ENCODE results near the gene IFNGR2. TPM values are rescaled to one million over a fixed set of nuclear protein-coding genes. Genes with fewer than 3 reads are reported as not detected.

The IFNGR2 gene
- polyA plus RNA-seq, 1 of the 3 experiments (the other 2 are of a cell fraction) = 92.4 TPM

GRCh38 chr21:33451634-33452071, 48.4 kb downstream of the IFNGR2 start:
- no peaks in the 10 kb centered on the region for H4K20me1 ChIP-seq (ENCODE audit: insufficient read depth)
- no peaks in the 10 kb centered on the region for H3K9me3 ChIP-seq
- no peaks in the 10 kb centered on the region for H3K9me2 ChIP-seq
- no peaks in the 10 kb centered on the region for H3F3A ChIP-seq (replicated peaks; ENCODE audit: insufficient read depth)
- no peak for TF ChIP-seq SMC3 (IDR thresholded peaks at IDR 0.05; ENCODE audit: low read depth, low read length)
- peaks cover 0 to 36% of the 10 kb centered on the region in 2 experiments for H3K36me3 ChIP-seq (replicated peaks in 1 of 2; ENCODE audit: control insufficient read depth in 1 of 2, insufficient read depth in 2 of 2, low read length in 1 of 2)
- H3K27me3 ChIP-seq (ENCODE audit: insufficient read depth) = no peaks in the 10 kb centered on the region
- ChIA-PET CTCF (interaction anchor here (1.0 kb wide), 1 partner anchor 8 kb away, joined by 3 read pairs; no protein-coding TSS in a partner anchor), POLR2A (no interaction called here)
- H3K27ac ChIP-seq (ENCODE audit: low read depth in 2 of 2, low read length in 1 of 2) = peak overlapping the region in 1 of 2 experiments; percentile 3; a peak in 1 of 4 replicates
- no peak overlapping the region for H3K4me3 ChIP-seq (ENCODE audit: low read depth in 2 of 2, low read length in 1 of 2)
- peaks cover 0 to 5% of the 10 kb centered on the region in 2 experiments; a peak in 1 of 4 replicates for H3K4me1 ChIP-seq (ENCODE audit: control insufficient read depth in 1 of 2, insufficient read depth in 2 of 2, low read depth in 1 of 2, low read length in 1 of 2)
- H3K4me2 ChIP-seq = no peak overlapping the region
- WGBS (ENCODE audit: low lambda C conversion rate) = 48% methylated on average over 1 of the region's 1 CpG
- no peak overlapping the region for H2AFZ ChIP-seq (ENCODE audit: low read depth)
- H3K79me2 ChIP-seq (ENCODE audit: insufficient read depth) = no peaks in the 10 kb centered on the region
- H3K9ac ChIP-seq = no peak overlapping the region
- DNase-seq = no peak

GRCh38 chr21:33452362-33452761, 49.1 kb downstream of the IFNGR2 start:
- Histone ChIP-seq H3K9me3 (no peaks in the 10 kb centered on the region), H3K4me3 (ENCODE audit: low read depth in 2 of 2, low read length in 1 of 2) (no peak overlapping the region), H3K79me2 (ENCODE audit: insufficient read depth) (no peaks in the 10 kb centered on the region), H3K36me3 (replicated peaks in 1 of 2; ENCODE audit: control insufficient read depth in 1 of 2, insufficient read depth in 2 of 2, low read length in 1 of 2) (peaks cover 0 to 40% of the 10 kb centered on the region in 2 experiments), H3K9me2 (no peaks in the 10 kb centered on the region), H3K4me1 (ENCODE audit: control insufficient read depth in 1 of 2, insufficient read depth in 2 of 2, low read depth in 1 of 2, low read length in 1 of 2) (peaks cover 0 to 5% of the 10 kb centered on the region in 2 experiments; a peak in 1 of 4 replicates), H2AFZ (ENCODE audit: low read depth) (no peak overlapping the region), H4K20me1 (ENCODE audit: insufficient read depth) (no peaks in the 10 kb centered on the region), H3F3A (replicated peaks; ENCODE audit: insufficient read depth) (no peaks in the 10 kb centered on the region), H3K27me3 (ENCODE audit: insufficient read depth) (no peaks in the 10 kb centered on the region), H3K27ac (ENCODE audit: low read depth in 2 of 2, low read length in 1 of 2) (no peak overlapping the region), H3K4me2 (no peak overlapping the region), H3K9ac (no peak overlapping the region)
- POLR2A ChIA-PET = no interaction called here
- CTCF ChIA-PET = interaction anchor here (1.0 kb wide), 1 partner anchor 9 kb away, joined by 3 read pairs; no protein-coding TSS in a partner anchor
- DNase-seq = no peak
- WGBS (ENCODE audit: low lambda C conversion rate) = 76% methylated on average over 3 of the region's 3 CpGs
- TF ChIP-seq TAF1 (IDR thresholded peaks at IDR 0.05; ENCODE audit: borderline replicate concordance, low read depth, low read length) (no peak), MEF2A (IDR thresholded peaks at IDR 0.05; ENCODE audit: borderline replicate concordance, low read depth) (no peak), FOXM1 (IDR thresholded peaks at IDR 0.05; ENCODE audit: low read depth) (no peak), ELF1 (IDR thresholded peaks at IDR 0.05) (no peak), TEAD4 (IDR thresholded peaks at IDR 0.05; ENCODE audit: borderline replicate concordance, insufficient read depth) (no peak), JUND (IDR thresholded peaks at IDR 0.05) (no peak), CTCF (IDR thresholded peaks at IDR 0.05) (no peak), EP300 (IDR thresholded peaks at IDR 0.05; ENCODE audit: borderline replicate concordance in 1 of 2, low read depth in 1 of 2, low read length in 1 of 2) (no peak), EZH2phosphoT487 (IDR thresholded peaks at IDR 0.05; ENCODE audit: borderline replicate concordance, low read depth) (no peak), PBX3 (IDR thresholded peaks at IDR 0.05) (no peak), YY1 (IDR thresholded peaks at IDR 0.05; ENCODE audit: low read depth) (no peak), SMC3 (IDR thresholded peaks at IDR 0.05; ENCODE audit: low read depth, low read length) (no peak), RAD21 (IDR thresholded peaks at IDR 0.05; ENCODE audit: low read length) (no peak)
- TF ChIP-seq, protein P1, sequence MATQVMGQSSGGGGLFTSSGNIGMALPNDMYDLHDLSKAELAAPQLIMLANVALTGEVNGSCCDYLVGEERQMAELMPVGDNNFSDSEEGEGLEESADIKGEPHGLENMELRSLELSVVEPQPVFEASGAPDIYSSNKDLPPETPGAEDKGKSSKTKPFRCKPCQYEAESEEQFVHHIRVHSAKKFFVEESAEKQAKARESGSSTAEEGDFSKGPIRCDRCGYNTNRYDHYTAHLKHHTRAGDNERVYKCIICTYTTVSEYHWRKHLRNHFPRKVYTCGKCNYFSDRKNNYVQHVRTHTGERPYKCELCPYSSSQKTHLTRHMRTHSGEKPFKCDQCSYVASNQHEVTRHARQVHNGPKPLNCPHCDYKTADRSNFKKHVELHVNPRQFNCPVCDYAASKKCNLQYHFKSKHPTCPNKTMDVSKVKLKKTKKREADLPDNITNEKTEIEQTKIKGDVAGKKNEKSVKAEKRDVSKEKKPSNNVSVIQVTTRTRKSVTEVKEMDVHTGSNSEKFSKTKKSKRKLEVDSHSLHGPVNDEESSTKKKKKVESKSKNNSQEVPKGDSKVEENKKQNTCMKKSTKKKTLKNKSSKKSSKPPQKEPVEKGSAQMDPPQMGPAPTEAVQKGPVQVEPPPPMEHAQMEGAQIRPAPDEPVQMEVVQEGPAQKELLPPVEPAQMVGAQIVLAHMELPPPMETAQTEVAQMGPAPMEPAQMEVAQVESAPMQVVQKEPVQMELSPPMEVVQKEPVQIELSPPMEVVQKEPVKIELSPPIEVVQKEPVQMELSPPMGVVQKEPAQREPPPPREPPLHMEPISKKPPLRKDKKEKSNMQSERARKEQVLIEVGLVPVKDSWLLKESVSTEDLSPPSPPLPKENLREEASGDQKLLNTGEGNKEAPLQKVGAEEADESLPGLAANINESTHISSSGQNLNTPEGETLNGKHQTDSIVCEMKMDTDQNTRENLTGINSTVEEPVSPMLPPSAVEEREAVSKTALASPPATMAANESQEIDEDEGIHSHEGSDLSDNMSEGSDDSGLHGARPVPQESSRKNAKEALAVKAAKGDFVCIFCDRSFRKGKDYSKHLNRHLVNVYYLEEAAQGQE (IDR thresholded peaks at IDR 0.05; ENCODE audit: low read depth, low read length) = no peak
- TF ChIP-seq, protein P2, sequence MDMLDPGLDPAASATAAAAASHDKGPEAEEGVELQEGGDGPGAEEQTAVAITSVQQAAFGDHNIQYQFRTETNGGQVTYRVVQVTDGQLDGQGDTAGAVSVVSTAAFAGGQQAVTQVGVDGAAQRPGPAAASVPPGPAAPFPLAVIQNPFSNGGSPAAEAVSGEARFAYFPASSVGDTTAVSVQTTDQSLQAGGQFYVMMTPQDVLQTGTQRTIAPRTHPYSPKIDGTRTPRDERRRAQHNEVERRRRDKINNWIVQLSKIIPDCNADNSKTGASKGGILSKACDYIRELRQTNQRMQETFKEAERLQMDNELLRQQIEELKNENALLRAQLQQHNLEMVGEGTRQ (IDR thresholded peaks at IDR 0.05; ENCODE audit: borderline replicate concordance, low read depth, low read length) = no peak
- TF ChIP-seq, protein P3, sequence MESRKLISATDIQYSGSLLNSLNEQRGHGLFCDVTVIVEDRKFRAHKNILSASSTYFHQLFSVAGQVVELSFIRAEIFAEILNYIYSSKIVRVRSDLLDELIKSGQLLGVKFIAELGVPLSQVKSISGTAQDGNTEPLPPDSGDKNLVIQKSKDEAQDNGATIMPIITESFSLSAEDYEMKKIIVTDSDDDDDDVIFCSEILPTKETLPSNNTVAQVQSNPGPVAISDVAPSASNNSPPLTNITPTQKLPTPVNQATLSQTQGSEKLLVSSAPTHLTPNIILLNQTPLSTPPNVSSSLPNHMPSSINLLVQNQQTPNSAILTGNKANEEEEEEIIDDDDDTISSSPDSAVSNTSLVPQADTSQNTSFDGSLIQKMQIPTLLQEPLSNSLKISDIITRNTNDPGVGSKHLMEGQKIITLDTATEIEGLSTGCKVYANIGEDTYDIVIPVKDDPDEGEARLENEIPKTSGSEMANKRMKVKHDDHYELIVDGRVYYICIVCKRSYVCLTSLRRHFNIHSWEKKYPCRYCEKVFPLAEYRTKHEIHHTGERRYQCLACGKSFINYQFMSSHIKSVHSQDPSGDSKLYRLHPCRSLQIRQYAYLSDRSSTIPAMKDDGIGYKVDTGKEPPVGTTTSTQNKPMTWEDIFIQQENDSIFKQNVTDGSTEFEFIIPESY (IDR thresholded peaks at IDR 0.05; ENCODE audit: borderline replicate concordance, low read depth) = no peak
- TF ChIP-seq, protein P4, sequence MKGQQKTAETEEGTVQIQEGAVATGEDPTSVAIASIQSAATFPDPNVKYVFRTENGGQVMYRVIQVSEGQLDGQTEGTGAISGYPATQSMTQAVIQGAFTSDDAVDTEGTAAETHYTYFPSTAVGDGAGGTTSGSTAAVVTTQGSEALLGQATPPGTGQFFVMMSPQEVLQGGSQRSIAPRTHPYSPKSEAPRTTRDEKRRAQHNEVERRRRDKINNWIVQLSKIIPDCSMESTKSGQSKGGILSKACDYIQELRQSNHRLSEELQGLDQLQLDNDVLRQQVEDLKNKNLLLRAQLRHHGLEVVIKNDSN (IDR thresholded peaks at IDR 0.05; ENCODE audit: borderline replicate concordance, low read depth) = no peak
